GM21723 (cell line): ENCODE data around the gene FOLR3.
"Not testable (repeated sequence)": the region's sequence is repeated elsewhere in the genome, so short reads cannot be mapped to it uniquely, and the experiment has no call there.

Experiments
- ATAC-seq: cut with Tn5 transposase; IDR thresholded peaks from one replicate; pipeline ENCODE4 v1.9.1; 2021; ENCODE audit warnings: mild to moderate bottlenecking, moderate library complexity; ENCODE audit not compliant: unreplicated experiment

The FOLR3 gene

DNA sequence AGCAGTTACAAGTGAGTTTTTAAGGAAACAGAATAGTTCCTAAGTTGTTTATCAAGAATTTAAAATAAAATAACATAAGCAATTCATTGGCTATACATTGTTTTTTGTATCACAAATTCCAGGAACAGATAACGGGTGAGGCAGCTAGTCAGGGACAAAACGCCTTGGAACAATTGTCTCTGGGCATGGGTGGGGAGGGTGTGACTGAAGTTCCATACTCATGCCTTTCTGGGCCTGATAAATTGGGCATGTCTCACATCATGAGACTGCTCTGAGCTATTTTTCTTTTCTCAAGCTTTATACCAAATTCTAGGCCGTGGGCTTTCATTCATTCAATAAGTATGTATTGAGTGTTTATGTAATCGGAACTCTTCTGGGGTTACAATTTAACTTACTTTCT lies 21.6 kb downstream of the FOLR3 start:
- ATAC-seq: no peak

DNA sequence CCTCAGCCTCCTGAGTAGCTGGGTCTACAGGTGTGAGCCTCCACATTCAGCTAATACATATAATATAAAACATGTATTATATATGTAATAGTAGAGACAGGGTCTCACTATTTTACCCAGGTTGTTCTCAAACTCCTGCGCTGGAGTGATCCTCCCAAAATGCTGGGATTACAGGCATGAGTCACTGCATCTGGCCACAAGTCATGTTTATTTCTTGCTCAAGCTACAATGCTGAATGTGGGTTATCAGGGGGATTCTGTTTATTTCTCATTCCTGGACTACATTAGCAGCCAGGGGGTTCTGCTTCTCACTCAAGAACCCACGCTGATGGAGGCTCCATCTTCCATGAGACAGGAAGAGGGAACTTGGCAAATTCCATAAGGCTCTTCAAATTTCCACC lies 24.8 kb downstream of the FOLR3 start:
- no peak for ATAC-seq

DNA sequence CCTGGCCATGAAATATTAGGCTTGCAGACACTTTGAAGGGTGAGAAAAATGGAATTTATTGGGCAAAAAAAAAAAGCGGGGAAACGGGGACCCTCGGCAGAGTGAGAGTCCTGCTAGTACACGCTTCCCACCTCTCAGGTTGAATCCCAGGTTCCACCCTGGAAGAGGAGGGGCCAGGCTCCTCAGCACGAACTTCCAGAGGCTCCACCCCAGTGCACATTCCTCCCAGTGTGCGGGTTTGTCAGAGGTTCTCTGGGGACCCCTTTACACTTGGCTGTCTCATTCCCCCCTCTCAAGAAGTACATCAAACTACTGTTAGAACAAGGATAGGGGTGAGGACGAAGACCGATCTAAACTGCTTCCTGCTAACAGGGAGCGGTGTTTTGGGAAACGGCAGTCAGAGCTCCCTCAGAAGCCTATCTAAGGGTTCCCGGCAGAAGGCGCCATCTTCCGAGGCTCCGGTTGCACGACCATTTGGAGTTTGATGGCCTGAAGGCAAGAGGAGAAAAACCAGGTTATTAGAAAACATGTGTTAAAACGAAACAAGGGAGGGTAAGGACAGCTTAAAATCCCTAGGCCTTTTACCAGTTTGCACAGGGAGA lies 27.5 kb downstream of the FOLR3 start:
- no peak for ATAC-seq

DNA sequence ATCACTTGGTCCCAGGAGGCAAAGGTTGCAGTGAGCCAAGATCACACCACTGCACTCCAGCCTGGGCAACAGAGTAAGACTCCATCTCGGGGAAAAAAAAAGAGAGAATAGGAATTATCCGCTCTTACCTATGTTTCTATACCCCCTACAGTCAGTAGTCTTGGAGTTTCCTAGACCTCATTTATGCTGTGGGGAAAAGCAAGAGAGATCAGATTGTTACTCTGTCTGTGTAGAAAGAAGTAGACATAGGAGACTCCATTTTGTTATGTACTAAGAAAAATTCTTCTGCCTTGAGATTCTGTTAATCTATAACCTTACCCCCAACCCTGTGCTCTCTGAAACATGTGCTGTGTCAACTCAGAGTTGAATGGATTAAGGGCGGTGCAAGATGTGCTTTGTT lies 28.7 kb downstream of the FOLR3 start:
- not testable (repeated sequence) for ATAC-seq

DNA sequence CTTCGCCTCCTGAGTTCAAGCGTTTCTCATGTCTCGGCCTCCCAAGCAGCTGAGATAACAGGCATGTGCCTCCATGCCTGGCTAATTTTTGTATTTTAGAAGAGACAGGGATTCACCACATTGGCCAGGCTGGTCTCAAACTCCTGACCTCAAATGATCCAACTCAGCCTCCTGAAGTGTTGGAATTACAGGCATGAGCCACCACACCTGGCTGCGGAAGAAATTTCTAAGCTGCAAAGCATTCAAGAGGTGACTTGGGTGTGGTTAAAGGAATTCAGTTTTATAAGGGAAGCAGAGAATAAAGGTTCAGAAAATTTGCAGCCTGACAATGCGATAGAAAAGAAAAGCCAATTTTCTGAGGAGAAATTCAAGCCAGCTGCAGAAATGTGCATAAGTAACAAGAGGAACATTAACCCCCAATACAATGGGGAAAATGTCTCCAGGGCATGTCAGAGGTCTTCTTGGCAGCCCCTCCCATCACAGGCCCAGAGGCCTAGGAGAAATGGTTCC lies 33.6 kb downstream of the FOLR3 start:
- ATAC-seq: not testable (repeated sequence)

DNA sequence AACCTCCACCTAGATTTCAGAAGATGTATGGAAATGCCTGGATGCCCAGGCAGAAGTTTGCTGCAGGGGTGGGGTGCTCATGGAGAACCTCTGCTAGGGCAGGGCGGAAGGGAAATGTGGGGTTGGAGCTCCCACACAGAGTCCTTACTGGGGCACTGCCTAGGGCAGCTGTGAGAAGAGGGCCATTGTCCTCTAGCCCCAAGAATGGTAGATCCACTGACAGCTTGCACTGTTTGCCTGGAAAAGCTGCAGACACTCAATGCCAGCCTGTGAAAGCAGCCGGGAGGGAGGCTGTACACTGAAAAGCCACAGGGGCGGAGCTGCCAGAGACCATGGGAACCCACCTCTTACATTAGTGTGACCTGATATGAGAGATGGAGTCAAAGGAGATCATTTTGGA lies 34.2 kb downstream of the FOLR3 start:
- ATAC-seq: not testable (repeated sequence)

DNA sequence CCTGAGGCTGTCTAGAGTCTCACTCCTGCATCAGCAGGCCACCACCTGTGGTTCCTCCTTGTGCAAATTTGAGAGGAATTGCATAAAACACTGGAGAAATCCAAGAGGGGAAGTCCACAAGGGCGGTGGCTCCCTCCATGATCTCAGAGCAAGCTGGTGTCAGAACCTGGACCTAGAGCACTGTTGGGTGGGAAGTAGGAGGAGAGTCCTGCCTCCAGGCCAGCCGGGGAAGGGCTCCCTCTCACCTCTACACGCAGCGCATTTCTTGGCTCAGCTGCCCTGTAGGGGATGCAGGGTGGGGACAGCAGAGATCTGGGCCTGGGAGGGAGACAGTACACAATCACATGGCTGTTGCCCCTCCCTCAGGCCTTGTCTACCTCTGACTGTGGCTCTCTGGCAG lies 36.5 kb downstream of the FOLR3 start:
- not testable (repeated sequence) for ATAC-seq

DNA sequence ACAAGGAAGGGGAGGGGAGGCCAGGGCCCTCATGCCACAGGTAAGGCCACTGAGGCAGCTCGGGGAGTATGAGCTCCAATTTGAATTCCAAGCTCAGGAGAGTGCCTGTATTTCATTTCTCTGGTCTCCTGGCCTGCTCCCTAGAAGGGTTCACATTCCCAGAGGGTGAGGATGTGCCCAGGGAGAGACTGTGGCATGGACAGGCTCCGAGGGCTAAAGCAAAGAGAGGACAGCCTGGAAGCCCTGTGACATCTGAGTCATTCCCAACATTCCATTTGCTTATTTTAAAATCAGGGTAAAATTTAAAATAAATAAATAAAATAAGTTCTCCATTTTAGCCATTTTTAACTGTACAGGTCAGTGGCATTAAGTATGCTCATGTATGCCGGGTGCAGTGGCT lies 37.8 kb downstream of the FOLR3 start:
- ATAC-seq: no peak

DNA sequence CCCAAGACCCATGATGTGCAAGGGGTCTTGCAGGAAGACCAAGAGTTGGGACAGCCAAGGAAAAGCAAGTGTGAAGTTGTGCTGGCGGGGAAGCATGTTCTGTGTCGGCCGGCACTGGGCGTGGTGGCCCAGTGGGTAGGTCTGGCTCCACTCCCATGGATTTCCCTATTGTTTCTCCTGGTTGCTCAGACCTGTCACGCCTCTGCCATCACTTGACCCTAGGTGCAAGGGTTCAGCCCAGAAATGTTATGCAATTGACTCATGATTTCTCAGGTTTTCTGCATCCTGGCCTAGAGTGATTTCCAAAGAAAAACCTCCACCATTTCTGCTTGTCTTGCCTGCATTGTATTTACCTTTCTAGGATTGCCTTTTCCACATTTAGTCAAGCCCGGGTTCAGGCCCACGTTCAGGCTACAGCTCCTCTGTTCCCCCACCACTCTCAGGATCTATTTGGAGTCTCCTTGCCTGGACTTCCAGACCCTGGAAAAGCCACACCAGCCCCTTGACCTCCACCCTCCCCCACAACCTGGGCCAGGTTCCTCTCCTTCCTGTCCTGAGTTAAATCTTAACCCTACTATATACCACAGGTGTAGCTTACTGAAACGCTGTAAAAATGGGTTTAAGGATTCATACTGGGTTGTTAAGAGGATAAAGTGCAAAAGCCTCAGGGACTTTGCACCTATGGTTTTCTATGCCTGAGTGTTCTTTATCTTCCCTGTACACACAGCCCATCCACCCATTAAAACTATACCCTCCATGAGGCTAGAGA lies 39.0 kb downstream of the FOLR3 start:
- ATAC-seq: no peak

DNA sequence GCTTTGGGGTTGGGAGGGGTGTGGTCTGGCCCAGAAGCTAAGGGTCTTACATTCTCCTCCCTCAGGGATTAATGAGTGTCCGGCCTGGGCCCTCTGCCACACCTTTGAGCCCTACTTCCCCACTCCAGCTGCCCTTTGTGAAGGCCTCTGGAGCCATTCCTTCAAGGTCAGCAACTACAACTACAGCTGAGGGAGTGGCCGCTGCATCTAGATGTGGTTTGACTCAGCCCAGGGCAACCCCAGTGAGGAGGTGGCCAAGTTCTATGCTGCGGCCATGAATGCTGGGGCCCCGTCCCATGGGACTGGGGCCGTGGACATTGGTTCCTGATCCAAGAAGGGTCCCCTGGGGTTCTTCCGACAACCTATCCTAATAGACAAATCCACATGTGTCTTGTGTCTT lies 42.1 kb downstream of the FOLR3 start:
- ATAC-seq: no peak

DNA sequence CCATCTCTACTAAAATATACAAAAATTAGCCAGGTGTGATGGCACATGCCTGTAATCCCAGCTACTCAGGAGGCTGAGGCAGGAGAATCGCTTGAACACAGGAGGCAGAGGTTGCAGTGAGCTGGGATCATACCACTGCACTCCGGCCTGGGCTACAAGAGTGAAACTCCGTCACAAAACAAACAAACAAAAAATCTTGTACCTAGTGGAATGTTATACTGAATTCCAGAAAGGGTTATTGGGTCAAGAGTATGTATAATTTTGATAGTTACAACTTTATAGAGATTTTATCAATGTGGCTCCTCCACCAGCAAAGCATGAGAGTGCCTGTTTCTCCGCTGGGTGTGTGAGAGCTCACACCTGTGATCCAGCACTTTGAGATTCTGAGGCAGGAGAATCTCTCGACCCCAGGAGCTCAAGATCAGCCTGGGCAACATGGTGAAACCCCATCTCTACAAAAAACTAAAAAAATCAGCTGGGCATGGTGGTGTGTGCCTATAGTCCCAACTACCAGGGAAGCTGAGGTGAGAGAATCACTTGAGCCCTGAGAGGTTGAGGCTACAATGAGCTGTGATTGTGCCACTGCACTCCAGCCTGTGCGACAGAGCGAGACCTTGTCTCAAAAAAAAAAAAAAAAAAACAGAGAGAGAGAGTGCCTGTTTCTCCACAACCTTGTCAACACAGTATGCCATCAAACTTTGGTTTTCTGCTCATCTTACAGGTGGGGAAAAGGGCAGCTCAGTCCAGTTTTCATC lies 43.7 kb downstream of the FOLR3 start:
- no peak for ATAC-seq

DNA sequence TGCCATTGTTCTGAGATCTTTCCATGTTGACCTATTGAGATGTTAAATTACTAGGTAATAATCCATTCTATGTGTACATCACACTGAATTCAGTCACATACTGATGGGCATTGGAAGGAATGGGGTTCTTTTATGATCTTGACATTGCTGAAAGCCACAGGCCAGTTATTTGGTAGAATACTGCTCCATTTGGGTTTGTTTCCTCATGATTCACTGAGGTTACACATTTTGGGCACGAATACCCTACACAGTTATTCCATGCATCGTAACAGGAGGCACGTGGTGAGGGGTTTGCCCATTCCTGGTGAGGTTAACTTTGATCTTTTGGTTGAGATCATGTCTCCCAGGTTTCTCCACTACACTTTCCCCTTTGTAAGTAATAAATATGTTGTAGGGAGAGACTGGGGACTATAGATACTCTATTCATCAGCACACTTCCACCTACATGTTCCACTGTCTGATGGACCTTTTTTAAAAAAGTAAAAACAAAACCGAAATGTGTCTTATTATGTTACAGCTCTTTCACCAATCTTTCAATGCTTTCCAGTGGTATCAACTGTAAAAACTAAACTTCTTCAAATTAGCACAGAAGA lies 44.4 kb downstream of the FOLR3 start:
- ATAC-seq: no peak

DNA sequence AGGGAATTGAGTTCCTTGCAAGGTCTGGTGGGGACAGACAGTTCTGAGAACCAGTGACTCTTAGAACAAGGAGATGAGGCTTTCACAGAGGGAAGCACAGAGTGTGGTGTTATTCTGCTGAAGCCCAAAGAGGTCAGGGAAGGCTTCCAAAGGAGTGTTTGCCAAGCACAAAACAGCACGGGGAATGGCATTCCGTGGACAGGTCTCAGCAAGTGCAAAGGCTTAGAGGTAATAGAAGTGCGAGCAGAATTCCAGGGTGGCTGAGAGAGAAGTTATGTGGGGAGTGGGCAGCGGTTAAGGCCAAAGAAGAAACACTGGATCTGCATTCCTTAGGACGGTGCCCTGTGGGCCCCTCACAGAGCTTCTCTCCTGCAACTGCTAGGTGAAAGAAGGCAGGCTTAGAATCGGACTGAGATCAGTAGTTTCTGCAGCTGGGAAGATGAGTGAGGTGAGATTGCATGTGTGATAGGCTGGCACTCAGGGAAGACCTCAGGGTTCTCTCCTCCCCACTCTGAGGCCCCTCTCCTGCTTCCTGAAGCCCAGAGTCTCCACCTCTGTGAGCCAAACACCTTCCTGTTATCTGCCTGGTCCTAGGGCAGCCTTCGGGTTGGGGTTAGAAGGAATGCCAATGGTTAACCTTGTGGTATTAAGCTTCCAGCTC lies 45.5 kb downstream of the FOLR3 start:
- ATAC-seq: not testable (repeated sequence)

DNA sequence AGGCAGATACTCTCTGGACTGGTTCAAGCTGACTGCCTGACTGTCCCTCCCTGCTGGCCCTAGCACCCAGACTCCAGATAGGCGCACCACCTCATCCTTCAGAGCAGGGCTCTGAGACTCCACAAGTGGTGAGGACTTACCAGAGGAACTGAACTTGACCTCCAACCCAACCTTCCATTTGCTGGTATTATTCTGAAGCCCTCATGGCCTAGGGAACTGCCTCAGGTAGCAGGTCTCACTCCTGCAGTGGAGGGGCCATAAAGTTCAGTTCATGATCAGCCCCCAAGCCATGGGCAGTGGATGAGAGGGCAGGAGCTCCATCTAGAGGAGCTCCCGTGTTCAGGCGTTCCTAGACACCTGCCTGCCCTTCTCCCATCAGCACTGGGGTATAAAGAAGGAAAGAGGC lies 46.0 kb downstream of the FOLR3 start:
- ATAC-seq: not testable (repeated sequence)

DNA sequence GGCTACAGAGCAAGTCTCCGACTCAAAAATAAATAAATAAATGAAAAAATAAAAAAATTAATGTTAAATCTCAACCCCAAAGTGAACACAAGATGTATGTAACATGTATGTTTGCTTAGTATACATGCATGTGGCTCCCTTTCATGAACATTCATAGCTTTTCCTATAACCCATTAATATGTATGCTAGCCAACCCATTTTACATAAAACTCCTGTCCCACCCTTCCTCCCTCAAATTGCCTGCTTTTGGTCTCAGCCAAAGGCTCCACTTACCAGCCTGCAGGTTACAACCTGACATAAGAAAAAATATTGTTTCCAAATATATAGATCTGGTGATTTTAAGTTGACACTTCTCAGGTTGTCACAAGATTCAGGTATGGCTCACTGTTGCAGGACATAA lies 52.7 kb downstream of the FOLR3 start:
- ATAC-seq: no peak
